HEK293 (cell line): ENCODE data around the gene UCK2.

Experiments used
- BCL11B ChIP-seq: fragments of 450-650 bp; formaldehyde crosslinking; IDR thresholded peaks from 2 replicates; pipeline ENCODE4 v1.5.1; 2016; ENCODE audit warnings: low read depth, missing biosample characterization, missing genetic modification characterization
- HOXA7 ChIP-seq: sonication (generic); formaldehyde crosslinking; IDR thresholded peaks from 2 replicates; pipeline ENCODE4 v1.8.1; 2022; ENCODE audit warnings: missing genetic modification reagents, borderline replicate concordance
- KLF1 ChIP-seq: fragments of 450-650 bp; formaldehyde crosslinking; IDR thresholded peaks from 2 replicates; pipeline ENCODE4 v1.5.1; 2016; ENCODE audit warnings: missing biosample characterization, missing genetic modification characterization
- KLF9 ChIP-seq: fragments of 450-650 bp; formaldehyde crosslinking; IDR thresholded peaks from 2 replicates; pipeline ENCODE4 v1.5.1; 2016; ENCODE audit warnings: missing biosample characterization, missing genetic modification characterization, low read depth
- MEIS1 ChIP-seq: sonication (generic); formaldehyde crosslinking; IDR thresholded peaks from 2 replicates; pipeline ENCODE4 v1.8.1; 2022; ENCODE audit warnings: missing genetic modification reagents, mild to moderate bottlenecking, borderline replicate concordance
- OSR2 ChIP-seq: fragments of 450-650 bp; formaldehyde crosslinking; IDR thresholded peaks from 2 replicates; pipeline ENCODE4 v1.5.1; 2016; ENCODE audit warnings: missing biosample characterization, missing genetic modification characterization
- SCRT1 ChIP-seq: fragments of 450-650 bp; formaldehyde crosslinking; IDR thresholded peaks from 2 replicates; pipeline ENCODE4 v1.5.1; 2016; ENCODE audit warnings: missing biosample characterization, missing genetic modification characterization, borderline replicate concordance
- WT1 ChIP-seq: fragments of 450-650 bp; formaldehyde crosslinking; IDR thresholded peaks from 2 replicates; pipeline ENCODE4 v1.5.1; 2016; ENCODE audit warnings: missing biosample characterization, missing genetic modification characterization
- YY1 ChIP-seq: fragments of 450-650 bp; formaldehyde crosslinking; IDR thresholded peaks from 2 replicates; pipeline ENCODE4 v1.5.1; 2018; ENCODE audit warnings: missing biosample characterization, missing genetic modification characterization
- ZBTB17 ChIP-seq: fragments of 450-650 bp; formaldehyde crosslinking; IDR thresholded peaks from 2 replicates; pipeline ENCODE4 v1.5.1; 2016; ENCODE audit warnings: missing biosample characterization, missing genetic modification characterization
- ZNF10 ChIP-seq: fragments of 450-650 bp; formaldehyde crosslinking; IDR thresholded peaks from 2 replicates; pipeline ENCODE4 v1.5.1; 2017; ENCODE audit warnings: missing biosample characterization, missing genetic modification characterization
- ZNF121 ChIP-seq: fragments of 450-650 bp; formaldehyde crosslinking; IDR thresholded peaks from 2 replicates; pipeline ENCODE4 v1.5.1; 2016; ENCODE audit warnings: missing biosample characterization, missing genetic modification characterization
- ZNF157 ChIP-seq: fragments of 450-650 bp; formaldehyde crosslinking; IDR thresholded peaks from 2 replicates; pipeline ENCODE4 v1.5.1; 2016; ENCODE audit warnings: missing biosample characterization, missing genetic modification characterization
- ZNF16 ChIP-seq: fragments of 450-650 bp; formaldehyde crosslinking; IDR thresholded peaks from 2 replicates; pipeline ENCODE4 v1.5.1; 2016; ENCODE audit warnings: low read depth, missing biosample characterization, missing genetic modification characterization
- ZNF324 ChIP-seq: fragments of 450-650 bp; formaldehyde crosslinking; IDR thresholded peaks from 2 replicates; pipeline ENCODE4 v1.5.1; 2016; ENCODE audit warnings: missing biosample characterization, missing genetic modification characterization
- ZNF354C ChIP-seq: fragments of 450-650 bp; formaldehyde crosslinking; IDR thresholded peaks from 2 replicates; pipeline ENCODE4 v1.5.1; 2016; ENCODE audit warnings: missing biosample characterization, missing genetic modification characterization, low read depth, borderline replicate concordance
- ZNF391 ChIP-seq: fragments of 450-650 bp; formaldehyde crosslinking; IDR thresholded peaks from 2 replicates; pipeline ENCODE4 v1.5.1; 2016; ENCODE audit warnings: low read depth, missing biosample characterization, missing genetic modification characterization, borderline replicate concordance
- ZNF423 ChIP-seq: fragments of 450-650 bp; formaldehyde crosslinking; IDR thresholded peaks from 2 replicates; pipeline ENCODE4 v1.5.1; 2016; ENCODE audit warnings: missing biosample characterization, missing genetic modification characterization
- ZNF473 ChIP-seq: fragments of 450-650 bp; formaldehyde crosslinking; IDR thresholded peaks from 2 replicates; pipeline ENCODE4 v1.5.1; 2017; ENCODE audit warnings: missing biosample characterization, missing genetic modification characterization
- ZNF521 ChIP-seq: fragments of 450-650 bp; formaldehyde crosslinking; IDR thresholded peaks from 2 replicates; pipeline ENCODE4 v1.5.1; 2017; ENCODE audit warnings: missing biosample characterization, mild to moderate bottlenecking, missing genetic modification characterization
- ZNF529 ChIP-seq: fragments of 450-650 bp; formaldehyde crosslinking; IDR thresholded peaks from 2 replicates; pipeline ENCODE4 v1.5.1; 2017; ENCODE audit warnings: missing genetic modification characterization, missing biosample characterization; ENCODE audit not compliant: insufficient replicate concordance
- ZNF549 ChIP-seq: fragments of 450-650 bp; IDR thresholded peaks from 2 replicates; pipeline ENCODE4 v1.5.1; 2018; ENCODE audit warnings: missing biosample characterization, missing genetic modification characterization, mild to moderate bottlenecking, inconsistent platforms, moderate library complexity
- ZNF610 ChIP-seq: fragments of 450-650 bp; formaldehyde crosslinking; IDR thresholded peaks from 2 replicates; pipeline ENCODE4 v1.5.1; 2016; ENCODE audit warnings: missing biosample characterization, missing genetic modification characterization, borderline replicate concordance
- ZNF626 ChIP-seq: fragments of 450-650 bp; sonication (Bioruptor Pico); formaldehyde crosslinking; IDR thresholded peaks from 2 replicates; pipeline ENCODE4 v1.5.1; 2018; ENCODE audit warnings: missing biosample characterization, missing genetic modification characterization, inconsistent platforms
- ZNF654 ChIP-seq: fragments of 450-650 bp; formaldehyde crosslinking; IDR thresholded peaks from 2 replicates; pipeline ENCODE4 v1.5.1; 2016; ENCODE audit warnings: low read depth, missing biosample characterization, missing genetic modification characterization
- ZNF677 ChIP-seq: fragments of 450-650 bp; IDR thresholded peaks from 2 replicates; pipeline ENCODE4 v1.5.0; 2018; ENCODE audit warnings: missing biosample characterization, mild to moderate bottlenecking, missing genetic modification characterization, moderate library complexity
- ZNF777 ChIP-seq: fragments of 450-650 bp; formaldehyde crosslinking; IDR thresholded peaks from 2 replicates; pipeline ENCODE4 v1.5.1; 2017; ENCODE audit warnings: missing biosample characterization, missing genetic modification characterization, borderline replicate concordance
- ZXDB ChIP-seq: fragments of 450-650 bp; formaldehyde crosslinking; IDR thresholded peaks from 2 replicates; pipeline ENCODE4 v1.5.1; 2016; ENCODE audit warnings: missing biosample characterization, missing genetic modification characterization
- TF ChIP-seq, protein P1 (sequence below): fragments of 450-650 bp; formaldehyde crosslinking; IDR thresholded peaks from 2 replicates; pipeline ENCODE4 v1.5.1; 2016; ENCODE audit warnings: missing biosample characterization, missing genetic modification characterization
- TF ChIP-seq, protein P2 (sequence below): fragments of 450-650 bp; IDR thresholded peaks from 2 replicates; pipeline ENCODE4 v1.5.1; 2018; ENCODE audit warnings: missing biosample characterization, mild to moderate bottlenecking, missing genetic modification characterization
- TF ChIP-seq, protein P3 (sequence below): fragments of 450-650 bp; formaldehyde crosslinking; IDR thresholded peaks from 2 replicates; pipeline ENCODE4 v1.5.1; 2016; ENCODE audit warnings: missing biosample characterization, missing genetic modification characterization
- TF ChIP-seq, protein P4 (sequence below): fragments of 450-650 bp; formaldehyde crosslinking; IDR thresholded peaks from 2 replicates; pipeline ENCODE4 v1.5.1; 2016; ENCODE audit warnings: missing biosample characterization, missing genetic modification characterization
- TF ChIP-seq, protein P5 (sequence below): fragments of 450-650 bp; formaldehyde crosslinking; IDR thresholded peaks from 2 replicates; pipeline ENCODE4 v1.5.0; 2017; ENCODE audit warnings: missing biosample characterization, missing genetic modification characterization, borderline replicate concordance

Gene UCK2

DNA sequence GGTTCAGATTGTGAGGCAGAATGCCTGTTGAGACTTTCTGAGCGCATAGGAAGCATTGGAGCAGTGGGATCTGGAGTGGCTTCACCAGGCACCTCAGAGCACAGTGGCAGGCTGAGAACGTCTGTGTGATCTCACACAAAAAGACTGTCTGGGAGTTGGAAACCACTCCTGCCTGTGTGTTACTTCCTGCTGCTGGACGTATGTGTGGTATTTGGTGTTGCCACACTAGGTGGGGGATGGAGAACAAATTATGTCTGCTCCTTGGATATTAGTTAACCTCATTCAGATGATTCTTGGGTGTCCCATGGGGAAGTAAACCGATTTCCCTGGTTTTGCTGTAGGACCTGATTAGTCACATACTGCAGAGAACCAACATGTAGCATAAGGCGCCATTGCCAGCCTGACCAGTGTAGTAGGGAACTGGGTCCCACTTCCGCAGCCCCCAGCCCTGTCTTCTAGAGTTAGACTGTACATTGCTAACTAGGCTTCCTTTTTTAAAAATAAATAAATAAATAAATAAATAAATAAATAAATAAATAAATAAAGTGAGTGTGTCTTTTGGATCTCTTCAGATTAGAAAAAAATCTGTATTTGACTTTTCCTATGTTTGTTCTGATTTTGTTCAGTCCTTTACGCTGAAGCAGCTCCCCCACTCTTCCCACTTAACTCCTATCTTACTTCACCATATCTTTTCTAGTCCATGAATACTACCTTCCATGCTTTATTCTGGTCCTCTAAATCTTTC is 26.9 kb downstream of the UCK2 start (continued):
- TF ChIP-seq BCL11B (tag by site-specific recombination) (no peak), ZNF16 (tag by site-specific recombination) (peak; percentile 23; the same call in 1 of the 2 replicates), ZNF391 (no peak), ZNF677 (tag by site-specific recombination) (no peak), ZNF610 (tag by site-specific recombination) (0 out of 2 replicates have a peak, but pooled peaks have one; percentile 45), YY1 (tag by site-specific recombination) (no peak), HOXA7 (CRISPR knock-in tag) (no peak), ZNF777 (tag by site-specific recombination) (no peak), ZBTB17 (no peak), KLF1 (tag by site-specific recombination) (no peak), OSR2 (no peak), ZNF354C (tag by site-specific recombination) (peak; percentile 78; the same call in 1 of the 2 replicates), ZNF549 (no peak), SCRT1 (no peak), MEIS1 (no peak), ZNF473 (no peak), WT1 (no peak), ZXDB (tag by site-specific recombination) (peak; percentile 82), ZNF157 (no peak), ZNF521 (no peak), ZNF324 (tag by site-specific recombination) (no peak), ZNF626 (tag by site-specific recombination) (no peak), ZNF654 (peak; percentile 59), ZNF529 (tag by site-specific recombination) (peak; percentile 83), ZNF423 (tag by site-specific recombination) (no peak), ZNF121 (tag by site-specific recombination) (peak; percentile 54; the same call in 1 of the 2 replicates), KLF9 (no peak), ZNF10 (tag by site-specific recombination) (no peak)
- TF ChIP-seq, protein P1, sequence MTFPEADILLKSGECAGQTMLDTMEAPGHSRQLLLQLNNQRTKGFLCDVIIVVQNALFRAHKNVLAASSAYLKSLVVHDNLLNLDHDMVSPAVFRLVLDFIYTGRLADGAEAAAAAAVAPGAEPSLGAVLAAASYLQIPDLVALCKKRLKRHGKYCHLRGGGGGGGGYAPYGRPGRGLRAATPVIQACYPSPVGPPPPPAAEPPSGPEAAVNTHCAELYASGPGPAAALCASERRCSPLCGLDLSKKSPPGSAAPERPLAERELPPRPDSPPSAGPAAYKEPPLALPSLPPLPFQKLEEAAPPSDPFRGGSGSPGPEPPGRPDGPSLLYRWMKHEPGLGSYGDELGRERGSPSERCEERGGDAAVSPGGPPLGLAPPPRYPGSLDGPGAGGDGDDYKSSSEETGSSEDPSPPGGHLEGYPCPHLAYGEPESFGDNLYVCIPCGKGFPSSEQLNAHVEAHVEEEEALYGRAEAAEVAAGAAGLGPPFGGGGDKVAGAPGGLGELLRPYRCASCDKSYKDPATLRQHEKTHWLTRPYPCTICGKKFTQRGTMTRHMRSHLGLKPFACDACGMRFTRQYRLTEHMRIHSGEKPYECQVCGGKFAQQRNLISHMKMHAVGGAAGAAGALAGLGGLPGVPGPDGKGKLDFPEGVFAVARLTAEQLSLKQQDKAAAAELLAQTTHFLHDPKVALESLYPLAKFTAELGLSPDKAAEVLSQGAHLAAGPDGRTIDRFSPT (tag by site-specific recombination), result no peak
- TF ChIP-seq, protein P2, sequence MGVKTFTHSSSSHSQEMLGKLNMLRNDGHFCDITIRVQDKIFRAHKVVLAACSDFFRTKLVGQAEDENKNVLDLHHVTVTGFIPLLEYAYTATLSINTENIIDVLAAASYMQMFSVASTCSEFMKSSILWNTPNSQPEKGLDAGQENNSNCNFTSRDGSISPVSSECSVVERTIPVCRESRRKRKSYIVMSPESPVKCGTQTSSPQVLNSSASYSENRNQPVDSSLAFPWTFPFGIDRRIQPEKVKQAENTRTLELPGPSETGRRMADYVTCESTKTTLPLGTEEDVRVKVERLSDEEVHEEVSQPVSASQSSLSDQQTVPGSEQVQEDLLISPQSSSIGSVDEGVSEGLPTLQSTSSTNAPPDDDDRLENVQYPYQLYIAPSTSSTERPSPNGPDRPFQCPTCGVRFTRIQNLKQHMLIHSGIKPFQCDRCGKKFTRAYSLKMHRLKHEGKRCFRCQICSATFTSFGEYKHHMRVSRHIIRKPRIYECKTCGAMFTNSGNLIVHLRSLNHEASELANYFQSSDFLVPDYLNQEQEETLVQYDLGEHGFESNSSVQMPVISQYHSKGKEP, result no peak
- TF ChIP-seq, protein P3, sequence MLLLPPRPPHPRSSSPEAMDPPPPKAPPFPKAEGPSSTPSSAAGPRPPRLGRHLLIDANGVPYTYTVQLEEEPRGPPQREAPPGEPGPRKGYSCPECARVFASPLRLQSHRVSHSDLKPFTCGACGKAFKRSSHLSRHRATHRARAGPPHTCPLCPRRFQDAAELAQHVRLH, result peak; percentile 75
- TF ChIP-seq, protein P4, sequence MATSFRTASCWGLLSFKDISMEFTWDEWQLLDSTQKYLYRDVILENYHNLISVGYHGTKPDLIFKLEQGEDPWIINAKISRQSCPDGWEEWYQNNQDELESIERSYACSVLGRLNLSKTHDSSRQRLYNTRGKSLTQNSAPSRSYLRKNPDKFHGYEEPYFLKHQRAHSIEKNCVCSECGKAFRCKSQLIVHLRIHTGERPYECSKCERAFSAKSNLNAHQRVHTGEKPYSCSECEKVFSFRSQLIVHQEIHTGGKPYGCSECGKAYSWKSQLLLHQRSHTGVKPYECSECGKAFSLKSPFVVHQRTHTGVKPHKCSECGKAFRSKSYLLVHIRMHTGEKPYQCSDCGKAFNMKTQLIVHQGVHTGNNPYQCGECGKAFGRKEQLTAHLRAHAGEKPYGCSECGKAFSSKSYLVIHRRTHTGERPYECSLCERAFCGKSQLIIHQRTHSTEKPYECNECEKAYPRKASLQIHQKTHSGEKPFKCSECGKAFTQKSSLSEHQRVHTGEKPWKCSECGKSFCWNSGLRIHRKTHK, result no peak
- TF ChIP-seq, protein P5, sequence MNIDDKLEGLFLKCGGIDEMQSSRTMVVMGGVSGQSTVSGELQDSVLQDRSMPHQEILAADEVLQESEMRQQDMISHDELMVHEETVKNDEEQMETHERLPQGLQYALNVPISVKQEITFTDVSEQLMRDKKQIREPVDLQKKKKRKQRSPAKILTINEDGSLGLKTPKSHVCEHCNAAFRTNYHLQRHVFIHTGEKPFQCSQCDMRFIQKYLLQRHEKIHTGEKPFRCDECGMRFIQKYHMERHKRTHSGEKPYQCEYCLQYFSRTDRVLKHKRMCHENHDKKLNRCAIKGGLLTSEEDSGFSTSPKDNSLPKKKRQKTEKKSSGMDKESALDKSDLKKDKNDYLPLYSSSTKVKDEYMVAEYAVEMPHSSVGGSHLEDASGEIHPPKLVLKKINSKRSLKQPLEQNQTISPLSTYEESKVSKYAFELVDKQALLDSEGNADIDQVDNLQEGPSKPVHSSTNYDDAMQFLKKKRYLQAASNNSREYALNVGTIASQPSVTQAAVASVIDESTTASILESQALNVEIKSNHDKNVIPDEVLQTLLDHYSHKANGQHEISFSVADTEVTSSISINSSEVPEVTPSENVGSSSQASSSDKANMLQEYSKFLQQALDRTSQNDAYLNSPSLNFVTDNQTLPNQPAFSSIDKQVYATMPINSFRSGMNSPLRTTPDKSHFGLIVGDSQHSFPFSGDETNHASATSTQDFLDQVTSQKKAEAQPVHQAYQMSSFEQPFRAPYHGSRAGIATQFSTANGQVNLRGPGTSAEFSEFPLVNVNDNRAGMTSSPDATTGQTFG (tag by site-specific recombination), result no peak
